GM06990 (cell line): ENCODE data around the gene THSD4.

ENCODE experiments used
- DNase-seq: peaks from one replicate; pipeline ENCODE4 v3.0.0-alpha.2; 2011; ENCODE audit not compliant: insufficient read length; ENCODE audit errors: extremely low read depth
- H3K27me3 ChIP-seq: replicated peaks from 2 replicates; pipeline ENCODE4 v1.6.0; 2011; ENCODE audit warnings: low read length; ENCODE audit not compliant: control insufficient read depth, insufficient read depth
- H3K36me3 ChIP-seq: 2 replicates; pipeline ENCODE4 v1.5.1; 2011; ENCODE audit warnings: low read length; ENCODE audit not compliant: control insufficient read depth, insufficient read depth
- H3K4me3 ChIP-seq: replicated peaks from 2 replicates; pipeline ENCODE4 v1.5.1; 2011; ENCODE audit warnings: low read depth, mild to moderate bottlenecking, control low read depth, low read length
- TF ChIP-seq, protein P1 (sequence below): IDR thresholded peaks from 2 replicates; pipeline ENCODE4 v1.5.1; 2011; ENCODE audit warnings: low read length, control low read depth, mild to moderate bottlenecking, inconsistent platforms; ENCODE audit not compliant: insufficient read depth, poor library complexity, severe bottlenecking

THSD4 gene

DNA sequence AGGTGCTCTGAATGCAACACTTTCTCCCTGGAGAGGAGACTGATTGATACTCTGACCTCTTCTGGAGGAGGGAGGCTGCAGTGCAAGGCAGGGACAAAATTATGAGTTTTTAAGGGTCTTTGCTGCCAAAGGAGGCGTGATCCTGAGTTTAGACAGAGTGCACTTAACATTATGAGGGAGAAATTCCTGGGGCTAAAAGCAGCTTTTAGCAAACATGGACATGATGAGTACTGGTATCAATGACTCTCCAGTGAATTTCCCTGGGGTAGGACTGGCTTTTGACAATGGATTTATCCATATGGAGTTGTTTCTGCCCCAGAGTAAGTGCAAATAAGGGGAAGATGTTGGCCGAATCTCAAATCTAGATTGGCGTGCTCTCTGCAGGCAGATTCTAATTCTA lies 133.1 kb downstream of the THSD4 start:
- TF ChIP-seq, protein P1, sequence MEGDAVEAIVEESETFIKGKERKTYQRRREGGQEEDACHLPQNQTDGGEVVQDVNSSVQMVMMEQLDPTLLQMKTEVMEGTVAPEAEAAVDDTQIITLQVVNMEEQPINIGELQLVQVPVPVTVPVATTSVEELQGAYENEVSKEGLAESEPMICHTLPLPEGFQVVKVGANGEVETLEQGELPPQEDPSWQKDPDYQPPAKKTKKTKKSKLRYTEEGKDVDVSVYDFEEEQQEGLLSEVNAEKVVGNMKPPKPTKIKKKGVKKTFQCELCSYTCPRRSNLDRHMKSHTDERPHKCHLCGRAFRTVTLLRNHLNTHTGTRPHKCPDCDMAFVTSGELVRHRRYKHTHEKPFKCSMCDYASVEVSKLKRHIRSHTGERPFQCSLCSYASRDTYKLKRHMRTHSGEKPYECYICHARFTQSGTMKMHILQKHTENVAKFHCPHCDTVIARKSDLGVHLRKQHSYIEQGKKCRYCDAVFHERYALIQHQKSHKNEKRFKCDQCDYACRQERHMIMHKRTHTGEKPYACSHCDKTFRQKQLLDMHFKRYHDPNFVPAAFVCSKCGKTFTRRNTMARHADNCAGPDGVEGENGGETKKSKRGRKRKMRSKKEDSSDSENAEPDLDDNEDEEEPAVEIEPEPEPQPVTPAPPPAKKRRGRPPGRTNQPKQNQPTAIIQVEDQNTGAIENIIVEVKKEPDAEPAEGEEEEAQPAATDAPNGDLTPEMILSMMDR: no peak
- H3K4me3 ChIP-seq: no peak overlapping the region
- DNase-seq: no peak
- H3K36me3 ChIP-seq: no peaks in the 10 kb centered on the region
- H3K27me3 ChIP-seq: no peaks in the 10 kb centered on the region

DNA sequence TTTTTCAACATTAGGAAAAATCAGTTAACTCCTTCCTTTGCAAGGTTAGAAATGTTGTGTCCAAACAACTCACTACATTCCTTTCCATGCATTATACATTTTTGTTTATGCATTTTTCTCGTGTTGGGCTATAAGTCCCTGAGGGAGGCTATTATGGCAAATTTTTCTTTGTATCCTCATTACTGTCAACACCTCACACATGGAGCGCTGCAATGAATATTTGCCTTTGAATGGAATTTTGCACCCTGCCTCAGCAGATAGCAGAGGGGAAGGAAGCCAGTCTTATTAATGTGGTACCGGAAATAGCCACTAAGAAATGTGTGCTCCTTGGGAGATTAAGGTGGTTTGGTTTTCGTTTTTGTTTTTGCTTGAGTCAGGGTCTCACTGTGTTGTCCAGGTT lies 134.7 kb downstream of the THSD4 start:
- no peaks in the 10 kb centered on the region for H3K36me3 ChIP-seq
- no peak for DNase-seq
- H3K27me3 ChIP-seq: no peaks in the 10 kb centered on the region; the same call in 1 of the 2 replicates
- TF ChIP-seq, protein P1: no peak
- H3K4me3 ChIP-seq: no peak overlapping the region

DNA sequence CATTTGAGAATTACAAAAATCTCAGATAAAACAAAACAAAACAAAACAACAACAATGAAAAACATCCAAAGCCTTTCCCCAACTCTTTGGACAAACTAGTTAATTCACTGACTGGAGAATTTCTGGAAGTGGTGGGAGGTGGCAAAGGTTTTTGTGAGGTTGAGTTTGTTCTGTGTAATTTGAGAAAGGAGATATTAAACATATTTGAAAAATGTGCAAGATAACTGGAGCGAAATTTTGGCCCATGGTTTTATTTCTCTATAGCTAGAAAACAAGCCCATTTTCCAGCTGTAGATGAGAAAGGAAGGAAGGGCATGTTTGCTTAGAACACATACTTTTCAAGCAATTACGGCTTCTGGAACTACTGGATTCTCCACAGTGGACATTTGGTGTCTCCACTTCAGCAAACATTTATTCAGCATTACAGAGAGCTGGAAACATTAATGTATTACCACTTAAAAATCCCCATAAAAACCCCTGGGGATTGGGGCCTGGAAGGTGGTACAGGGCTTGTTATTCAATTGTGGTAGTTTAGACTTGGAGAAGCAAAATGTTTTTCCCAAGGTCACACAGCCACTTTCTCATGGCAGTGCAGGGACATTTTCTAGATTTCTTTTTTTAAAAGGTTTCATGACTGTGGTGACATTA lies 135.8 kb downstream of the THSD4 start:
- no peak overlapping the region for H3K4me3 ChIP-seq
- no peak for DNase-seq

DNA sequence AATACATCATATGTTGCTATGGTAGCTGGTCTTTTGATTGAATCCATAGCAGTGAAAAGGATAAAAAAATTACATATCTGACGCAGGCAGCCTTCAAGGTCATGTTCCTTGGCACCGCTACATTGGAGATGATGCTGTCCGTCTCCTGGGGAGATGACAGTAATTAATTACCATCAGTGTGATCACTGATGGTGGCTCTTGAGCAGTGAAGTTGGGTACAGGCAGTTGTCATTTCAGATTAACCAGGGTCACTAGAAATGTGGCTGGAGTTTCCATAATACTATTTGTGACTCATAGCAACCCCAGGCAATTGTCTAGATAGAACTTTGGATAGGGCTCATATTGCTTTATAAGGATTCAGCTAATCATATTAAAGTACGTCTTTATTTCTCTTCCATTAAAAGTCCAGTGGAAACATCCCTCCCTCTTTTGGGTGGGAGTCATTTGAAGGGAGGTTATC lies 136.3 kb downstream of the THSD4 start:
- no peak for DNase-seq
- no peak overlapping the region for H3K4me3 ChIP-seq
- no peaks in the 10 kb centered on the region; the same call in 1 of the 2 replicates for H3K27me3 ChIP-seq
- no peaks in the 10 kb centered on the region for H3K36me3 ChIP-seq
- TF ChIP-seq, protein P1: no peak

More for the DNA sequence above, 135.8 kb downstream of the THSD4 start:
- TF ChIP-seq, protein P1: no peak
- H3K36me3 ChIP-seq: no peaks in the 10 kb centered on the region
- H3K27me3 ChIP-seq: no peaks in the 10 kb centered on the region; the same call in 1 of the 2 replicates

DNA sequence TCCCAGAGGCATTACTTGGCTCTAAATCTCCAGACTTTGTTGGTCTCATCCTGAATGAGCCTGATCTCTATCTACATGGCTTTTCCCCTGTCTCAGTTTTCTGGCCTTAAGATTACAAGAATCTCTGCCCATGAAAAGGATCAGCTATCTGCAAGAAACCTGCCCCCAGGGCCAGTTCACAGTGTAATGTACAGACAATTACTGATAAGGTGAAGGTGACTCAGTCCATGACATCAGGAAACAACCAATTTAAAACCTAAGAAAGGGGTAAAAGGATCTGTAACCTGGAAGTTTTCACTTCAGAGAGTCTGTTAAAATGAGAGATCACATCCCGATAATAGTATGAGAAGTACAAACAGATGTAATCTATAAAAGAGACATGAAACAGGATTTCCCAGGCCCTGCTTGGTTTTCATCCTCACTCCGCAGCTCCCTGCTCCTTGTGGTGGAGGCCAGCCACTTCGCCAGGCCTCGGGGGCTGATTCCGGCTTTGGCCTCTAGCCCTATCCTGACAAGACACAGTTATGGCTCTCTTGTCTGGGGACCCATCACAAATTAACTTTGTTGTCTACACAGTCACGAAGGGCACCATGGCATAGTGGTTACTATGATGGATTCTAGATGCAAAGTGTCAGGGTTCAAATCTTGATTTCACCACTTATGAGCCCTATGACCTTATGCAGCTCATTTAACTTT lies 136.9 kb downstream of the THSD4 start:
- no peak overlapping the region for H3K4me3 ChIP-seq
- no peak for DNase-seq
- TF ChIP-seq, protein P1: no peak

More for the DNA sequence above, 136.9 kb downstream of the THSD4 start:
- no peaks in the 10 kb centered on the region; the same call in 1 of the 2 replicates for H3K27me3 ChIP-seq
- H3K36me3 ChIP-seq: no peaks in the 10 kb centered on the region
